Thyroid gland (tissue), 4 donors: Measurements from ENCODE around the gene CEP170B.

Experiments used
- CTCF ChIP-seq, 6 experiments: fragments of 200-600 bp in 3 of 6; fragments of 450-650 bp in 3 of 6; sonication (generic) in 3 of 6; IDR thresholded peaks; one replicate each; pipeline ENCODE4 v1.5.1; 2016 to 2019; ENCODE audit warnings: antibody characterized with exemption in 6 of 6, mild to moderate bottlenecking in 2 of 6, inconsistent platforms in 1 of 6, moderate library complexity in 1 of 6
- POLR2A ChIP-seq, 2 donors: fragments of 450-650 bp; IDR thresholded peaks; one replicate each; pipeline ENCODE4 v1.6.1; 2017; ENCODE audit warnings: antibody characterized with exemption in 2 of 2, mild to moderate bottlenecking in 2 of 2, moderate library complexity in 1 of 2

- TF ChIP-seq POLR2A (IDR thresholded peaks at IDR 0.05) (no peak), CTCF (IDR thresholded peaks at IDR 0.05) (no peak)
Measured at GRCh38 chr14:104937161-104937560, 72.1 kb downstream of the CEP170B start.
